Measurements from ENCODE around the gene TNFAIP8.
"Not testable (repeated sequence)": the region's sequence is repeated elsewhere in the genome, so short reads cannot be mapped to it uniquely, and the experiment has no call there.

TNFAIP8 gene

GRCh38 chr5:119393746-119394145 is 37.9 kb downstream of the TNFAIP8 start:
- no peak for DNase-seq (ENCODE audit: low read depth, low spot score)

GRCh38 chr5:119395080-119395836 is 39.4 kb downstream of the TNFAIP8 start:
- no peak for DNase-seq (ENCODE audit: low read depth, low spot score)

GRCh38 chr5:119396030-119396664 is 40.3 kb downstream of the TNFAIP8 start:
- DNase-seq (ENCODE audit: low read depth, low spot score): no peak

- no peak for DNase-seq (ENCODE audit: low read depth, low spot score)
Observed at GRCh38 chr5:119397518-119398380, 41.9 kb downstream of the TNFAIP8 start.

GRCh38 chr5:119398727-119399466 is 43.1 kb downstream of the TNFAIP8 start:
- DNase-seq (ENCODE audit: low read depth, low spot score): no peak

GRCh38 chr5:119400245-119400644 is 44.4 kb downstream of the TNFAIP8 start:
- DNase-seq (ENCODE audit: low read depth, low spot score): no peak

- DNase-seq (ENCODE audit: low read depth, low spot score): no peak
Observed at GRCh38 chr5:119402081-119402480, 46.3 kb downstream of the TNFAIP8 start.

- DNase-seq (ENCODE audit: low read depth, low spot score): no peak
Observed at GRCh38 chr5:119402555-119402954, 46.7 kb downstream of the TNFAIP8 start.

GRCh38 chr5:119404033-119404432 is 48.2 kb downstream of the TNFAIP8 start:
- DNase-seq (ENCODE audit: low read depth, low spot score): no peak

- no peak for DNase-seq (ENCODE audit: low read depth, low spot score)
Observed at GRCh38 chr5:119405419-119405818, 49.6 kb downstream of the TNFAIP8 start.

GRCh38 chr5:119406551-119407110 is 50.8 kb downstream of the TNFAIP8 start:
- DNase-seq (ENCODE audit: low read depth, low spot score): no peak

- DNase-seq (ENCODE audit: low read depth, low spot score): no peak
Observed at GRCh38 chr5:119409235-119409815, 53.5 kb downstream of the TNFAIP8 start.

GRCh38 chr5:119410448-119411159 is 54.8 kb downstream of the TNFAIP8 start:
- DNase-seq (ENCODE audit: low read depth, low spot score): no peak

- DNase-seq (ENCODE audit: low read depth, low spot score): peak; percentile 19
Observed at GRCh38 chr5:119411361-119412278, 55.8 kb downstream of the TNFAIP8 start.

- DNase-seq (ENCODE audit: low read depth, low spot score): no peak
Observed at GRCh38 chr5:119412279-119413227, 56.7 kb downstream of the TNFAIP8 start.

- DNase-seq (ENCODE audit: low read depth, low spot score): not testable (repeated sequence)
Observed at GRCh38 chr5:119414124-119414734, 58.4 kb downstream of the TNFAIP8 start.

- DNase-seq (ENCODE audit: low read depth, low spot score): no peak
Observed at GRCh38 chr5:119417891-119418605, 62.2 kb downstream of the TNFAIP8 start.
